ENCODE results near the gene AP2S1. TPM values are rescaled to one million over a fixed set of nuclear protein-coding genes. Genes with fewer than 3 reads are reported as not detected.
A peak's percentile ranks its signal among the peaks of the same experiment; 100 is the strongest.
"Not testable (repeated sequence)": the region's sequence is repeated elsewhere in the genome, so short reads cannot be mapped to it uniquely, and the experiment has no call there.

AP2S1 gene
- total and polyA plus RNA-seq, 4 donors, result 73.0 to 191 (median 156) TPM

DNA sequence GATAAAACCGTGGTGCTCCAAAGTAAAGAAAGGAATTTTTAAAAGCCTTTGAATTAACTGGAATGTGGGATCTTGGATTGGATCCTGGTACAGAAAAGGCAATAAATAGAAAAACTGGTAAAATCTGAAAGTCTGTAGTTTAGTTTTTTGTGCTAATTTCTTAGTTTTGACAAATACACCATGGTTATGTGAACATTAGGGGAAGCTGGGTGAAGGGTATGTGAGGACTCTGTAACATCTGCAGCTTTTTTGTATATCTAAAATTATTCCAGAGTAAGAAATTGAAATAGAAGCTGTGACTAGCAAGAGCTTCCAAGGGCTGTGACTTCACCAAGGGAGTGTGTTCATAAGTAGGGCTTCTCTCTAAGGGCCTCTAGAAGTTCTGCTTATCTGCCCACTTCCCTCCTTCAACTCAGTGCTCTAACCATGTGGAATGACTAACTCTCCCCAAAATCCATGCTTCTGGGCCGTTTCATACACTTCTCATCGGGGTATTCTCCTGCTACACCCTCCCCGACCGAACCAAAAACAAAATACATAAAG, 36.7 kb upstream of the AP2S1 start:
- 86 to 92% methylated on average over 5 of the region's 5 CpGs for WGBS, 2 donors
- Histone ChIP-seq H3K27ac (ENCODE audit: low read depth in 1 of 2, low read length in 1 of 2) (no peak overlapping the region), H3K9ac (ENCODE audit: insufficient read depth in 1 of 2, low read length in 2 of 2) (no peak overlapping the region), H3K4me3 (no peak overlapping the region), H3K4me1 (ENCODE audit: control insufficient read depth in 5 of 5, insufficient read depth in 5 of 5, low read length in 5 of 5) (peaks cover 0 to 10% (median 0%) of the 10 kb centered on the region in 5 donors), H3K27me3 (ENCODE audit: control insufficient read depth in 3 of 3, insufficient read depth in 3 of 3, low read length in 2 of 3) (no peaks in the 10 kb centered on the region), H3K9me3 (ENCODE audit: control insufficient read depth in 4 of 4, insufficient read depth in 3 of 4, low read length in 3 of 4) (no peaks in the 10 kb centered on the region), H3K36me3 (ENCODE audit: control insufficient read depth in 4 of 4, insufficient read depth in 4 of 4, low read length in 4 of 4) (peaks cover 0 to 3% (median 0%) of the 10 kb centered on the region in 4 donors)
- ATAC-seq (ENCODE audit: insufficient read depth, low FRiP score) (peak; percentile 58), DNase-seq (no peak)
- TF ChIP-seq, protein P1, sequence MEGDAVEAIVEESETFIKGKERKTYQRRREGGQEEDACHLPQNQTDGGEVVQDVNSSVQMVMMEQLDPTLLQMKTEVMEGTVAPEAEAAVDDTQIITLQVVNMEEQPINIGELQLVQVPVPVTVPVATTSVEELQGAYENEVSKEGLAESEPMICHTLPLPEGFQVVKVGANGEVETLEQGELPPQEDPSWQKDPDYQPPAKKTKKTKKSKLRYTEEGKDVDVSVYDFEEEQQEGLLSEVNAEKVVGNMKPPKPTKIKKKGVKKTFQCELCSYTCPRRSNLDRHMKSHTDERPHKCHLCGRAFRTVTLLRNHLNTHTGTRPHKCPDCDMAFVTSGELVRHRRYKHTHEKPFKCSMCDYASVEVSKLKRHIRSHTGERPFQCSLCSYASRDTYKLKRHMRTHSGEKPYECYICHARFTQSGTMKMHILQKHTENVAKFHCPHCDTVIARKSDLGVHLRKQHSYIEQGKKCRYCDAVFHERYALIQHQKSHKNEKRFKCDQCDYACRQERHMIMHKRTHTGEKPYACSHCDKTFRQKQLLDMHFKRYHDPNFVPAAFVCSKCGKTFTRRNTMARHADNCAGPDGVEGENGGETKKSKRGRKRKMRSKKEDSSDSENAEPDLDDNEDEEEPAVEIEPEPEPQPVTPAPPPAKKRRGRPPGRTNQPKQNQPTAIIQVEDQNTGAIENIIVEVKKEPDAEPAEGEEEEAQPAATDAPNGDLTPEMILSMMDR (IDR thresholded peaks at IDR 0.05; ENCODE audit: control extremely low read depth, extremely low read depth), result no peak

DNA sequence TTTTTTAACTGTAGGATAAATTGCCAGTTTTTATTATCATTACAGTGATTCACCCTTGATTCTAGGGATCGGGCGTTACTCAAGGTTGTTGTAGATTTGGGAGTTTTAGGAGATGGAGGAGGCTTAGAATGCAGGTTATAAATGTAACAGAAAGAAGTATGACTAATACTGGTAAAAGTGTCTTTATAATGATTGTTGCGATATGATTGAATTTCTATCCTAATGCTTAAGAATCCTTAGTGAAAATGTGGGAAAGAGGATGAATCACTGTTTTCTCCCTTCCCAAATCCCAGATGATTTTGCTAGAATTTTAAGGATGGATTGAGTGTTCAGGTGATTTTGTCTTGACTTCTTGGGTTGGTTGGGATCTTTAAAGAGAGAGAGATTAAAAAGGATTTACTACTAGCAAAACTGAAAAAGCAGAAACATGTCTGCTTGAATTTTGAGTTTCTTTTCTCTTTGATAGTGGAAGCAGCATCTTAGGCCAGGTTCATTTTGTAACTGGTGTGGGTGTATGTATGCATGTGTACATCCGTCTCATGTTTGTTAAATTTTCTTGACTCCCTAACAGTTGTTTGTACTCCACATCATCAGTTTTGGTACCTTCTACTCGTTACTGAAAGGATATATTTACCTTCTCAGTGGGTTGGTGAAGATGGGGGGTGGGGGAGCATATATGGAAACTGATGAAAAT, 36.0 kb upstream of the AP2S1 start:
- Histone ChIP-seq H3K36me3 (ENCODE audit: control insufficient read depth in 4 of 4, insufficient read depth in 4 of 4, low read length in 4 of 4) (peaks cover 0 to 3% (median 0%) of the 10 kb centered on the region in 4 donors), H3K27ac (ENCODE audit: low read depth in 1 of 2, low read length in 1 of 2) (no peak overlapping the region), H3K4me1 (ENCODE audit: control insufficient read depth in 5 of 5, insufficient read depth in 5 of 5, low read length in 5 of 5) (peaks cover under 1 to 10% (median 1%) of the 10 kb centered on the region in 5 donors), H3K4me3 (no peak overlapping the region), H3K27me3 (ENCODE audit: control insufficient read depth in 3 of 3, insufficient read depth in 3 of 3, low read length in 2 of 3) (no peaks in the 10 kb centered on the region), H3K9ac (ENCODE audit: insufficient read depth in 1 of 2, low read length in 2 of 2) (no peak overlapping the region), H3K9me3 (ENCODE audit: control insufficient read depth in 4 of 4, insufficient read depth in 3 of 4, low read length in 3 of 4) (no peaks in the 10 kb centered on the region)
- ATAC-seq (ENCODE audit: insufficient read depth, low FRiP score) (no peak), DNase-seq (no peak)
- WGBS, 2 donors, result 93% methylated on average over 5 of the region's 5 CpGs
- TF ChIP-seq, protein P1 (IDR thresholded peaks at IDR 0.05; ENCODE audit: control extremely low read depth, extremely low read depth), result no peak

DNA sequence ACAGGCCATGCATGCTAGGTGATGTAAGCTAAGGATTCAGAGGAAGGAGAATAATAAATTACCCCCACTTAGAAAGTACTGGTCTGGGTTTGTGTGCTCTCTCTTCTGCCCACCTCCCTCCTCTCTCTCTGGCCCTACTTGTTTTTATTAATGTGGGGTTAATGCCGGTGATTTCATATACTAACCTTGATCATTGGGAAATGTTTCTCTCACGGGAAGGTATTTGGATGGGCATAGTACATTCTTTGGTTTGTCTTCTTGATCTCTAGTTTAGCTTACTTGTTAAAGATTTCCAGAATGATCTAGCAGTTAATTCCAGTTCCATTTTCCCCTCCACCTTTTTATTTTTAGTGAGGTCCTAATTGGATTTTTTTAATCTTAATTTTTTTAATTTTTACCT, 34.8 kb upstream of the AP2S1 start:
- TF ChIP-seq, protein P1 (IDR thresholded peaks at IDR 0.05; ENCODE audit: control extremely low read depth, extremely low read depth), result no peak
- Histone ChIP-seq H3K9ac (ENCODE audit: insufficient read depth in 1 of 2, low read length in 2 of 2) (no peak overlapping the region), H3K27ac (ENCODE audit: low read depth in 1 of 2, low read length in 1 of 2) (no peak overlapping the region), H3K27me3 (ENCODE audit: control insufficient read depth in 3 of 3, insufficient read depth in 3 of 3, low read length in 2 of 3) (no peaks in the 10 kb centered on the region), H3K4me3 (no peak overlapping the region), H3K9me3 (ENCODE audit: control insufficient read depth in 4 of 4, insufficient read depth in 3 of 4, low read length in 3 of 4) (no peaks in the 10 kb centered on the region), H3K36me3 (ENCODE audit: control insufficient read depth in 4 of 4, insufficient read depth in 4 of 4, low read length in 4 of 4) (peaks cover 0 to 3% (median 0%) of the 10 kb centered on the region in 4 donors), H3K4me1 (ENCODE audit: control insufficient read depth in 5 of 5, insufficient read depth in 5 of 5, low read length in 5 of 5) (peaks cover 1 to 7% (median 6%) of the 10 kb centered on the region in 5 donors)
- DNase-seq (no peak), ATAC-seq (ENCODE audit: insufficient read depth, low FRiP score) (no peak)
- 82 to 85% methylated on average over 2 of the region's 2 CpGs for WGBS, 2 donors

DNA sequence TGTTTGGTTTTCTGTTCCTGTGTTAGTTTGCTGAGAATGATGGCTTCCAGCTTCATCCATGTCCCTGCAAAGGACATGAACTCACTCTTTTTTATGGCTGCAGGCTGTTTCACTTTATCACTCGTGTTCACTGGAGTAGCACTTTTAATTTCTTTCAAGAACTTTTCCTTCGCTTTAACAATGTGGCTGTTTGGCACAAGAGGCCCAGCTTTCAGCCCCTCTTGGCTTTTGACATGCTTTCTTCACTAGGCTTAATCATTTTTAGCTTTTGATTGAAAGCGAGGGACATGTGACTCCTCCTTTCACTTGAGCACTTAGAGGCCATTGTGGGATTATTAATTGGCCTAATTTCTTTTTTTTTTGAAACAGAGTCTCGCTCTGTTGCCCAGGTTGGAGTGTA, 32.1 kb upstream of the AP2S1 start:
- DNase-seq, result peak in 2 of 3 donors; percentile 40 to 57
- not testable (repeated sequence) for H3K27ac ChIP-seq (ENCODE audit: low read depth in 1 of 2, low read length in 1 of 2); H3K4me1 ChIP-seq (ENCODE audit: control insufficient read depth in 5 of 5, insufficient read depth in 5 of 5, low read length in 5 of 5); H3K9me3 ChIP-seq (ENCODE audit: control insufficient read depth in 4 of 4, insufficient read depth in 3 of 4, low read length in 3 of 4); H3K27me3 ChIP-seq (ENCODE audit: control insufficient read depth in 3 of 3, insufficient read depth in 3 of 3, low read length in 2 of 3); ATAC-seq (ENCODE audit: insufficient read depth, low FRiP score); H3K36me3 ChIP-seq (ENCODE audit: control insufficient read depth in 4 of 4, insufficient read depth in 4 of 4, low read length in 4 of 4); H3K4me3 ChIP-seq; H3K9ac ChIP-seq (ENCODE audit: insufficient read depth in 1 of 2, low read length in 2 of 2)
- WGBS, 2 donors, result 67 to 87% methylated on average over 4 of the region's 4 CpGs
